Hepatocyte (in vitro differentiated cells): ENCODE results near the gene KHNYN. TPM values are rescaled to one million over a fixed set of nuclear protein-coding genes. Genes with fewer than 3 reads are reported as not detected.

Experiments
- DNase-seq: peaks from one replicate; pipeline ENCODE4 v3.0.0-alpha.2; 2016; ENCODE audit warnings: low spot score
- H2AFZ ChIP-seq: fragments of 200-600 bp; sonication (generic); 2 replicates; pipeline ENCODE4 v1.6.0; 2016; ENCODE audit warnings: antibody characterized with exemption, mild to moderate bottlenecking
- H3K27ac ChIP-seq: fragments of 200-600 bp; sonication (generic); 2 replicates; pipeline ENCODE4 v1.5.1; 2016; ENCODE audit warnings: mild to moderate bottlenecking
- H3K27me3 ChIP-seq: fragments of 200-600 bp; sonication (generic); 2 replicates; pipeline ENCODE4 v1.6.1; 2016
- H3K36me3 ChIP-seq: fragments of 200-600 bp; sonication (generic); replicated peaks from 2 replicates; pipeline ENCODE4 v1.5.1; 2016; ENCODE audit warnings: low read depth; ENCODE audit not compliant: insufficient read depth
- H3K4me1 ChIP-seq: fragments of 200-600 bp; sonication (generic); 2 replicates; pipeline ENCODE4 v1.5.1; 2016; ENCODE audit warnings: mild to moderate bottlenecking, moderate library complexity; ENCODE audit not compliant: insufficient read depth
- H3K4me2 ChIP-seq: fragments of 200-600 bp; sonication (generic); 2 replicates; pipeline ENCODE4 v1.6.0; 2016
- H3K4me3 ChIP-seq: fragments of 200-600 bp; sonication (generic); 2 replicates; pipeline ENCODE4 v1.5.1; 2016; ENCODE audit warnings: mild to moderate bottlenecking
- H3K79me2 ChIP-seq: fragments of 200-600 bp; sonication (generic); 2 replicates; pipeline ENCODE4 v1.6.0; 2017; ENCODE audit warnings: mild to moderate bottlenecking
- H3K9me2 ChIP-seq: fragments of 200-600 bp; sonication (generic); replicated peaks from 2 replicates; pipeline ENCODE4 v1.6.0; 2017; ENCODE audit warnings: mild to moderate bottlenecking; ENCODE audit not compliant: insufficient read depth
- H3K9me3 ChIP-seq: fragments of 200-600 bp; sonication (generic); 2 replicates; pipeline ENCODE4 v1.5.1; 2016; ENCODE audit warnings: low read depth, mild to moderate bottlenecking
- H4K20me1 ChIP-seq: fragments of 200-600 bp; sonication (generic); 2 replicates; pipeline ENCODE4 v1.6.0; 2016; ENCODE audit warnings: mild to moderate bottlenecking; ENCODE audit not compliant: insufficient read depth, poor library complexity, severe bottlenecking
- EZH2 ChIP-seq: fragments of 200-600 bp; sonication (generic); IDR thresholded peaks from 2 replicates; pipeline ENCODE4 v1.6.1; 2016; ENCODE audit warnings: antibody characterized with exemption, mild to moderate bottlenecking, borderline replicate concordance
- EZH2phosphoT487 ChIP-seq: fragments of 200-600 bp; sonication (generic); IDR thresholded peaks from one replicate; pipeline ENCODE4 v1.6.1; 2018; ENCODE audit warnings: antibody characterized with exemption, mild to moderate bottlenecking, low read depth, moderate library complexity; ENCODE audit not compliant: unreplicated experiment, severe bottlenecking
- WGBS: methylation state at CpG from one replicate; pipeline ENCODE4 v1.1.6; 2016; ENCODE audit warnings: low lambda C conversion rate; ENCODE audit errors: missing lambda C conversion rate; 5-methylcytosine and 5-hydroxymethylcytosine counted together
- polyA plus RNA-seq: library from polyadenylated mRNA; unstranded; fragments of >200 nt; fragmentation: Nextera tagmentation; extraction: Ambion mirVana; gene quantifications from 2 replicates; pipeline ENCODE4 v1.2.1, GENCODE V29; 2016
- total RNA-seq: library from RNA; depleted of rRNA; stranded (reverse); fragments of >200 nt; gene quantifications from 2 replicates; pipeline ENCODE4 v1.2.3, GENCODE V29; 2014
- TF ChIP-seq, protein P1 (sequence below): fragments of 200-600 bp; sonication (generic); IDR thresholded peaks from 2 replicates; pipeline ENCODE4 v1.5.1; 2016; ENCODE audit warnings: antibody characterized with exemption, mild to moderate bottlenecking; ENCODE audit not compliant: poor library complexity

KHNYN gene
- total and polyA plus RNA-seq, 2 experiments from 2014 or later, result 36.4 to 90.5 TPM

DNA sequence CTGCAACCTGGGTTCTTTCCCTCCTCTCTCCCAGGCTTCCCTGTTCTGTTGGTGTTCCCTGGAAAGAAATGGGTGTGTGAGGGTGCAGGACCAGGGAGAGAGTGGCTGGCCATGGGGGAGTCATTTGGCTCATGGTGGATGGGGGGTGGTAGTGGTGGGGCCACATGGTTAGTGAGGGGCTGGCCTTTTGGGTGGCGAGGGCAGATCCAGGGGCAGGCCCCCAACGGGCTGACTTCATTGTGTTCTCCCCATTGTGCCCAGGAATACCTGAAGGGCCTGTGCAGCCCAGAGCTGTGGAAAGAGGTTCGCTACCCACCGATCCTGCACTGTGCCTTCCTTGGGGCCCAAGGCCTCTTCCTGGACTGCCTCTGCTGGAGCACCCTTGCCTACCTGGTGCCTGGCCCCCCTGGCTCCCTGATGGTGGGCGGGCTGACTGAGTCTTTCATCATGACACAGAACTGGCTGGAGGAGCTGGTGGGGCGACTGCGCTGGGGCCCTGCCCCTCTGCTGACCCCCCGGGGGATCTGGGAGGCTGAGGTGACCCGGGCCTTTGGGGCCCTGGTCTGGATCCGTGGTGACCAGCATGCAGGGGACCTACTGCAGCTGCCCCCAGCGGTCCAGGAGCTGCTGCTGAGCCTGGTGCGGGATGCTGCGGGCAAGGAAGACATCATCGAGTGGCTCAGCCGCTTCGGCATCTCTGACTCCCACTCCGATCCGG is 22.0 kb upstream of the KHNYN start:
- no peaks in the 10 kb centered on the region for H3K36me3 ChIP-seq
- DNase-seq, result no peak
- H3K4me2 ChIP-seq, result no peak overlapping the region
- no peak overlapping the region for H3K4me3 ChIP-seq
- no peak overlapping the region for H2AFZ ChIP-seq
- no peaks in the 10 kb centered on the region for H3K9me3 ChIP-seq
- peaks cover 46% of the 10 kb centered on the region for H3K79me2 ChIP-seq
- WGBS, result 96% methylated on average over 16 of the region's 18 CpGs
- no peak overlapping the region for H3K27ac ChIP-seq
- TF ChIP-seq, protein P1, sequence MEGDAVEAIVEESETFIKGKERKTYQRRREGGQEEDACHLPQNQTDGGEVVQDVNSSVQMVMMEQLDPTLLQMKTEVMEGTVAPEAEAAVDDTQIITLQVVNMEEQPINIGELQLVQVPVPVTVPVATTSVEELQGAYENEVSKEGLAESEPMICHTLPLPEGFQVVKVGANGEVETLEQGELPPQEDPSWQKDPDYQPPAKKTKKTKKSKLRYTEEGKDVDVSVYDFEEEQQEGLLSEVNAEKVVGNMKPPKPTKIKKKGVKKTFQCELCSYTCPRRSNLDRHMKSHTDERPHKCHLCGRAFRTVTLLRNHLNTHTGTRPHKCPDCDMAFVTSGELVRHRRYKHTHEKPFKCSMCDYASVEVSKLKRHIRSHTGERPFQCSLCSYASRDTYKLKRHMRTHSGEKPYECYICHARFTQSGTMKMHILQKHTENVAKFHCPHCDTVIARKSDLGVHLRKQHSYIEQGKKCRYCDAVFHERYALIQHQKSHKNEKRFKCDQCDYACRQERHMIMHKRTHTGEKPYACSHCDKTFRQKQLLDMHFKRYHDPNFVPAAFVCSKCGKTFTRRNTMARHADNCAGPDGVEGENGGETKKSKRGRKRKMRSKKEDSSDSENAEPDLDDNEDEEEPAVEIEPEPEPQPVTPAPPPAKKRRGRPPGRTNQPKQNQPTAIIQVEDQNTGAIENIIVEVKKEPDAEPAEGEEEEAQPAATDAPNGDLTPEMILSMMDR, result no peak
- TF ChIP-seq EZH2 (no peak), EZH2phosphoT487 (no peak)
- peaks cover 21% of the 10 kb centered on the region for H3K4me1 ChIP-seq
- no peaks in the 10 kb centered on the region for H3K27me3 ChIP-seq
- H3K9me2 ChIP-seq, result no peaks in the 10 kb centered on the region
- peaks cover 14% of the 10 kb centered on the region for H4K20me1 ChIP-seq

DNA sequence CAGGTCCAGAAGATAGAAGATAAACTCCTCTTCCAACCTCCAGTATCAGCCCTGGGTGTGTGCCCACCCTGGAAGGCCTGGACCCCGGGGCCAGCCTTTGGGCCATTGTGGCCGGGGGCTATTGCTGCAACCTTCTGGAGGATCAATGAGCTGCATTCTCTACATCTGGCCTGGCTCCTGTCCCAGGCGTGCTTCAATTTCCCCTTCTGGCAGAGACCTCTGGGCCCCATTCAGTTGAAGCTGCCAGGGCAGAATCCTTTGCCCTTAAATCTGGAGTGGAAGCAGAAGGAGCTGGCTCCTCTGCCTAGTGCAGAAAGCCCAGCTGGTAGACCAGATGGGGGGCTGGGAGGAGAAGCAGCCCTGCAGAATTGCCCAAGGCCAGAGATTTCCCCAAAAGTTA is 21.0 kb upstream of the KHNYN start:
- H3K79me2 ChIP-seq, result peaks cover 36% of the 10 kb centered on the region
- no peaks in the 10 kb centered on the region for H3K27me3 ChIP-seq
- no peaks in the 10 kb centered on the region for H3K9me2 ChIP-seq
- H3K36me3 ChIP-seq, result no peaks in the 10 kb centered on the region
- WGBS, result 85% methylated on average over 3 of the region's 3 CpGs
- TF ChIP-seq EZH2 (no peak), EZH2phosphoT487 (no peak)
- TF ChIP-seq, protein P1, result no peak
- H2AFZ ChIP-seq, result no peak overlapping the region
- no peak overlapping the region for H3K4me2 ChIP-seq
- no peak overlapping the region for H3K27ac ChIP-seq
- no peak overlapping the region for H3K4me3 ChIP-seq
- no peaks in the 10 kb centered on the region for H3K9me3 ChIP-seq
- DNase-seq, result no peak
- peaks cover 10% of the 10 kb centered on the region for H4K20me1 ChIP-seq
- H3K4me1 ChIP-seq, result peaks cover 11% of the 10 kb centered on the region

DNA sequence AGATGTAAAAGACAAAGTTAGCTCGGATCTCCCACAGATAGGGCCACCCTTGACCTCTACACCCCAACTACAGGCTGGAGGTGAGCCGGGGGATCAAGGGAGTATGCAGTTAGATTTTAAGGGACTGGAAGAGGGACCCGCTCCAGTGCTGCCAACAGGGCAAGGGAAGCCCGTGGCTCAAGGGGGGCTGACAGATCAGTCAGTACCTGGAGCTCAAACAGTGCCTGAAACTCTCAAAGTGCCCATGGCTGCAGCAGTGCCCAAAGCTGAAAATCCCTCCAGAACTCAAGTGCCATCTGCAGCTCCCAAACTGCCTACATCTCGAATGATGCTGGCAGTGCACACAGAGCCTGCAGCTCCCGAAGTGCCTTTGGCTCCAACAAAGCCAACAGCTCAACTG is 20.6 kb upstream of the KHNYN start:
- Histone ChIP-seq H3K9me2 (no peaks in the 10 kb centered on the region), H3K4me3 (no peak overlapping the region), H3K36me3 (no peaks in the 10 kb centered on the region), H3K27ac (no peak overlapping the region), H3K79me2 (peaks cover 32% of the 10 kb centered on the region), H3K4me2 (no peak overlapping the region), H3K9me3 (no peaks in the 10 kb centered on the region), H2AFZ (no peak overlapping the region), H4K20me1 (peaks cover 6% of the 10 kb centered on the region), H3K27me3 (no peaks in the 10 kb centered on the region), H3K4me1 (peaks cover 6% of the 10 kb centered on the region)
- no peak for DNase-seq
- WGBS, result 91% methylated on average over 6 of the region's 6 CpGs
- TF ChIP-seq EZH2 (no peak), EZH2phosphoT487 (no peak)
- TF ChIP-seq, protein P1, result no peak
